ENCODE data around the gene ZNF44.

- no peak for TF ChIP-seq EP300 (conservative IDR thresholded peaks at IDR 0.05; ENCODE audit: poor library complexity, severe bottlenecking)
- no peak for TF ChIP-seq CTCF (IDR thresholded peaks at IDR 0.05; ENCODE audit: poor library complexity, severe bottlenecking)
- TF ChIP-seq EZH2 (IDR thresholded peaks at IDR 0.05; ENCODE audit: borderline replicate concordance, insufficient read depth, low read length, poor library complexity, severe bottlenecking) = no peak
Observed at GRCh38 chr19:12284631-12285030, 10.1 kb downstream of the ZNF44 start.

All from neural cell (in vitro differentiated cells).